WTC11 (cell line): Measurements from ENCODE around the gene MIEF2. TPM values are rescaled to one million over a fixed set of nuclear protein-coding genes. Genes with fewer than 3 reads are reported as not detected.

Source experiments
- ATAC-seq: fragments of 200-7000 bp; cut with Tn5 transposase; 2 replicates; pipeline ENCODE4 v1.10.0; 2021; ENCODE audit warnings: mild to moderate bottlenecking, moderate library complexity
- CTCF ChIA-PET: fragments of 300-600 bp; sonication (Branson Sonifier 250); formaldehyde crosslinking; loops from one replicate; lab custom pipeline; 2021; ENCODE audit warnings: antibody characterized with exemption; lab: Charles Lee
- POLR2A ChIA-PET: fragments of 350-600 bp; sonication (Branson Sonifier 250); formaldehyde crosslinking; loops from one replicate; lab custom pipeline; 2021; ENCODE audit warnings: antibody characterized with exemption; lab: Charles Lee
- DNase-seq: peaks from one replicate; pipeline ENCODE4 v3.0.0; 2021; ENCODE audit warnings: low spot score
- H3K27ac Mint-ChIP-seq: 2 replicates; pipeline ENCODE4 v1.8.0; 2021; ENCODE audit warnings: mixed read lengths
- H3K27me3 Mint-ChIP-seq: 2 replicates; pipeline ENCODE4 v1.8.0; 2021; ENCODE audit warnings: low read depth, mild to moderate bottlenecking, moderate library complexity, mixed read lengths
- H3K36me3 Mint-ChIP-seq: 2 replicates; pipeline ENCODE4 v1.8.0; 2021; ENCODE audit warnings: mixed read lengths
- H3K4me1 Mint-ChIP-seq: 2 replicates; pipeline ENCODE4 v1.8.0; 2022; ENCODE audit warnings: mixed read lengths
- H3K4me3 Mint-ChIP-seq: 2 replicates; pipeline ENCODE4 v1.8.0; 2021; ENCODE audit warnings: mild to moderate bottlenecking, moderate library complexity, mixed read lengths
- H3K9me3 Mint-ChIP-seq: 2 replicates; pipeline ENCODE4 v1.8.0; 2021; ENCODE audit warnings: mixed read lengths
- CREB1 ChIP-seq: sonication (generic); formaldehyde crosslinking; IDR thresholded peaks from 2 replicates; pipeline ENCODE4 v1.8.0; 2023; ENCODE audit warnings: mild to moderate bottlenecking, missing genetic modification reagents
- FOXK1 ChIP-seq: sonication (generic); formaldehyde crosslinking; IDR thresholded peaks from 2 replicates; pipeline ENCODE4 v1.8.0; 2022; ENCODE audit warnings: mild to moderate bottlenecking, moderate library complexity, missing genetic modification reagents
- GRHL2 ChIP-seq: fragments of 250-450 bp; sonication (Bioruptor Pico); IDR thresholded peaks from 2 replicates; pipeline ENCODE4 v1.8.0; 2022; ENCODE audit warnings: mild to moderate bottlenecking, moderate library complexity; ENCODE audit not compliant: insufficient replicate concordance, severe bottlenecking
- MYBL2 ChIP-seq: sonication (generic); formaldehyde crosslinking; IDR thresholded peaks from 2 replicates; pipeline ENCODE4 v1.8.1; 2023; ENCODE audit warnings: mild to moderate bottlenecking, moderate library complexity, missing genetic modification reagents
- NFE2L1 ChIP-seq: sonication (generic); formaldehyde crosslinking; IDR thresholded peaks from 2 replicates; pipeline ENCODE4 v1.8.1; 2023; ENCODE audit warnings: missing genetic modification reagents
- NR2C2 ChIP-seq: sonication (generic); formaldehyde crosslinking; IDR thresholded peaks from 2 replicates; pipeline ENCODE4 v1.8.0; 2022; ENCODE audit warnings: mild to moderate bottlenecking, missing genetic modification reagents
- NR3C1 ChIP-seq: sonication (generic); formaldehyde crosslinking; conservative IDR thresholded peaks from 2 replicates; pipeline ENCODE4 v1.8.1; 2023; ENCODE audit warnings: low read depth, mild to moderate bottlenecking, missing genetic modification reagents
- OVOL2 ChIP-seq: fragments of 250-450 bp; sonication (Bioruptor Pico); IDR thresholded peaks from 2 replicates; pipeline ENCODE4 v1.9.0; 2021; ENCODE audit warnings: mild to moderate bottlenecking, borderline replicate concordance
- SOX15 ChIP-seq: fragments of 250-450 bp; sonication (Bioruptor Pico); IDR thresholded peaks from 2 replicates; pipeline ENCODE4 v1.9.0; 2021; ENCODE audit warnings: mild to moderate bottlenecking
- TEAD1 ChIP-seq: sonication (generic); formaldehyde crosslinking; IDR thresholded peaks from 2 replicates; pipeline ENCODE4 v1.8.0; 2022; ENCODE audit warnings: mild to moderate bottlenecking, missing genetic modification reagents
- ZNF138 ChIP-seq: sonication (generic); formaldehyde crosslinking; conservative IDR thresholded peaks from 2 replicates; pipeline ENCODE4 v1.8.1; 2022; ENCODE audit warnings: mild to moderate bottlenecking, moderate library complexity, missing genetic modification reagents
- total RNA-seq: library from RNA; stranded (reverse); gene quantifications from 3 replicates; pipeline ENCODE4 v1.2.3, GENCODE V29; 2021
- TF ChIP-seq, protein P1 (sequence below): sonication (generic); formaldehyde crosslinking; IDR thresholded peaks from 2 replicates; pipeline ENCODE4 v1.8.0; 2022; ENCODE audit warnings: mild to moderate bottlenecking, missing genetic modification reagents
- TF ChIP-seq, protein P2 (sequence below): sonication (generic); formaldehyde crosslinking; IDR thresholded peaks from 2 replicates; pipeline ENCODE4 v1.8.0; 2022; ENCODE audit warnings: mild to moderate bottlenecking, missing genetic modification reagents
- TF ChIP-seq, protein P3 (sequence below): fragments of 250-450 bp; sonication (Bioruptor Pico); IDR thresholded peaks from 2 replicates; pipeline ENCODE4 v1.9.0; 2021; ENCODE audit warnings: mild to moderate bottlenecking, borderline replicate concordance
- TF ChIP-seq, protein P4 (sequence below): sonication (generic); formaldehyde crosslinking; IDR thresholded peaks from 2 replicates; pipeline ENCODE4 v1.8.1; 2022; ENCODE audit warnings: low read depth, missing genetic modification reagents, borderline replicate concordance
- TF ChIP-seq, protein P5 (sequence below): fragments of 250-450 bp; sonication (Bioruptor Pico); conservative IDR thresholded peaks from 2 replicates; pipeline ENCODE4 v1.9.0; 2021; ENCODE audit warnings: mild to moderate bottlenecking
- TF ChIP-seq, protein P6 (sequence below): fragments of 250-450 bp; sonication (Bioruptor Pico); IDR thresholded peaks from 2 replicates; pipeline ENCODE4 v1.8.0; 2021; ENCODE audit warnings: mild to moderate bottlenecking
- TF ChIP-seq, protein P7 (sequence below): sonication (generic); formaldehyde crosslinking; IDR thresholded peaks from 2 replicates; pipeline ENCODE4 v1.8.1; 2023; ENCODE audit warnings: mild to moderate bottlenecking, missing genetic modification reagents, moderate library complexity

The MIEF2 gene
- total RNA-seq, 1 experiment from 2014 or later = 18.8 TPM

DNA sequence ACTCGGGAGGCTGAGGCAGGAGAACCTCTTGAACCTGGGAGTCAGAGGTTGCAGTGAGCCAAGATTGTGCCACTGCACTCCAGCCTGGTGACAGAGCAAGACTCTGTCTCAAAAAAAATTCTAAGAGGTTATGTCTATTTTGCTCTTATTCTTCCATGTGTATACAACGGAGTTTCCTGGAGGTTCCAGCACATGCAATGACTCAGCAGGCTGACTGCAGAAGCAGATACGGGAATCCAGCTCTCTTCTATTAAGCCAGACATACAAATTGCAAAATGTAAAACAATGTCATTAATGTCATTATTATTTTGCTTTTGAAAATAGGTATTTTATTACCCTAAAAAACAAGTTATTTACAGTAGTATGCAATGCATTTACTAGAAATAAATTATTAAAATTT lies 18.4 kb downstream of the MIEF2 start:
- DNase-seq = no peak
- Mint-ChIP-seq H3K9me3 (no peaks in the 10 kb centered on the region), H3K4me3 (no peak overlapping the region), H3K27me3 (no peaks in the 10 kb centered on the region), H3K4me1 (no peaks in the 10 kb centered on the region), H3K27ac (no peak overlapping the region), H3K36me3 (peaks cover 65% of the 10 kb centered on the region)
- ChIA-PET CTCF (no interaction called here), POLR2A (no interaction called here)
- no peak for TF ChIP-seq NR2C2 (CRISPR knock-in tag)
- TF ChIP-seq FOXK1 (CRISPR knock-in tag) = no peak
- TF ChIP-seq, protein P1, sequence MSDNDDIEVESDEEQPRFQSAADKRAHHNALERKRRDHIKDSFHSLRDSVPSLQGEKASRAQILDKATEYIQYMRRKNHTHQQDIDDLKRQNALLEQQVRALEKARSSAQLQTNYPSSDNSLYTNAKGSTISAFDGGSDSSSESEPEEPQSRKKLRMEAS = no peak
- TF ChIP-seq, protein P2, sequence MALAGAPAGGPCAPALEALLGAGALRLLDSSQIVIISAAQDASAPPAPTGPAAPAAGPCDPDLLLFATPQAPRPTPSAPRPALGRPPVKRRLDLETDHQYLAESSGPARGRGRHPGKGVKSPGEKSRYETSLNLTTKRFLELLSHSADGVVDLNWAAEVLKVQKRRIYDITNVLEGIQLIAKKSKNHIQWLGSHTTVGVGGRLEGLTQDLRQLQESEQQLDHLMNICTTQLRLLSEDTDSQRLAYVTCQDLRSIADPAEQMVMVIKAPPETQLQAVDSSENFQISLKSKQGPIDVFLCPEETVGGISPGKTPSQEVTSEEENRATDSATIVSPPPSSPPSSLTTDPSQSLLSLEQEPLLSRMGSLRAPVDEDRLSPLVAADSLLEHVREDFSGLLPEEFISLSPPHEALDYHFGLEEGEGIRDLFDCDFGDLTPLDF = no peak
- no peak for TF ChIP-seq OVOL2
- TF ChIP-seq, protein P3, sequence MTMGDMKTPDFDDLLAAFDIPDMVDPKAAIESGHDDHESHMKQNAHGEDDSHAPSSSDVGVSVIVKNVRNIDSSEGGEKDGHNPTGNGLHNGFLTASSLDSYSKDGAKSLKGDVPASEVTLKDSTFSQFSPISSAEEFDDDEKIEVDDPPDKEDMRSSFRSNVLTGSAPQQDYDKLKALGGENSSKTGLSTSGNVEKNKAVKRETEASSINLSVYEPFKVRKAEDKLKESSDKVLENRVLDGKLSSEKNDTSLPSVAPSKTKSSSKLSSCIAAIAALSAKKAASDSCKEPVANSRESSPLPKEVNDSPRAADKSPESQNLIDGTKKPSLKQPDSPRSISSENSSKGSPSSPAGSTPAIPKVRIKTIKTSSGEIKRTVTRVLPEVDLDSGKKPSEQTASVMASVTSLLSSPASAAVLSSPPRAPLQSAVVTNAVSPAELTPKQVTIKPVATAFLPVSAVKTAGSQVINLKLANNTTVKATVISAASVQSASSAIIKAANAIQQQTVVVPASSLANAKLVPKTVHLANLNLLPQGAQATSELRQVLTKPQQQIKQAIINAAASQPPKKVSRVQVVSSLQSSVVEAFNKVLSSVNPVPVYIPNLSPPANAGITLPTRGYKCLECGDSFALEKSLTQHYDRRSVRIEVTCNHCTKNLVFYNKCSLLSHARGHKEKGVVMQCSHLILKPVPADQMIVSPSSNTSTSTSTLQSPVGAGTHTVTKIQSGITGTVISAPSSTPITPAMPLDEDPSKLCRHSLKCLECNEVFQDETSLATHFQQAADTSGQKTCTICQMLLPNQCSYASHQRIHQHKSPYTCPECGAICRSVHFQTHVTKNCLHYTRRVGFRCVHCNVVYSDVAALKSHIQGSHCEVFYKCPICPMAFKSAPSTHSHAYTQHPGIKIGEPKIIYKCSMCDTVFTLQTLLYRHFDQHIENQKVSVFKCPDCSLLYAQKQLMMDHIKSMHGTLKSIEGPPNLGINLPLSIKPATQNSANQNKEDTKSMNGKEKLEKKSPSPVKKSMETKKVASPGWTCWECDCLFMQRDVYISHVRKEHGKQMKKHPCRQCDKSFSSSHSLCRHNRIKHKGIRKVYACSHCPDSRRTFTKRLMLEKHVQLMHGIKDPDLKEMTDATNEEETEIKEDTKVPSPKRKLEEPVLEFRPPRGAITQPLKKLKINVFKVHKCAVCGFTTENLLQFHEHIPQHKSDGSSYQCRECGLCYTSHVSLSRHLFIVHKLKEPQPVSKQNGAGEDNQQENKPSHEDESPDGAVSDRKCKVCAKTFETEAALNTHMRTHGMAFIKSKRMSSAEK (CRISPR knock-in tag) = no peak
- TF ChIP-seq NR3C1 = no peak
- TF ChIP-seq, protein P4, sequence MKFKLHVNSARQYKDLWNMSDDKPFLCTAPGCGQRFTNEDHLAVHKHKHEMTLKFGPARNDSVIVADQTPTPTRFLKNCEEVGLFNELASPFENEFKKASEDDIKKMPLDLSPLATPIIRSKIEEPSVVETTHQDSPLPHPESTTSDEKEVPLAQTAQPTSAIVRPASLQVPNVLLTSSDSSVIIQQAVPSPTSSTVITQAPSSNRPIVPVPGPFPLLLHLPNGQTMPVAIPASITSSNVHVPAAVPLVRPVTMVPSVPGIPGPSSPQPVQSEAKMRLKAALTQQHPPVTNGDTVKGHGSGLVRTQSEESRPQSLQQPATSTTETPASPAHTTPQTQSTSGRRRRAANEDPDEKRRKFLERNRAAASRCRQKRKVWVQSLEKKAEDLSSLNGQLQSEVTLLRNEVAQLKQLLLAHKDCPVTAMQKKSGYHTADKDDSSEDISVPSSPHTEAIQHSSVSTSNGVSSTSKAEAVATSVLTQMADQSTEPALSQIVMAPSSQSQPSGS (CRISPR knock-in tag) = no peak
- no peak for TF ChIP-seq MYBL2 (CRISPR knock-in tag)
- TF ChIP-seq ZNF138 = no peak
- TF ChIP-seq, protein P5, sequence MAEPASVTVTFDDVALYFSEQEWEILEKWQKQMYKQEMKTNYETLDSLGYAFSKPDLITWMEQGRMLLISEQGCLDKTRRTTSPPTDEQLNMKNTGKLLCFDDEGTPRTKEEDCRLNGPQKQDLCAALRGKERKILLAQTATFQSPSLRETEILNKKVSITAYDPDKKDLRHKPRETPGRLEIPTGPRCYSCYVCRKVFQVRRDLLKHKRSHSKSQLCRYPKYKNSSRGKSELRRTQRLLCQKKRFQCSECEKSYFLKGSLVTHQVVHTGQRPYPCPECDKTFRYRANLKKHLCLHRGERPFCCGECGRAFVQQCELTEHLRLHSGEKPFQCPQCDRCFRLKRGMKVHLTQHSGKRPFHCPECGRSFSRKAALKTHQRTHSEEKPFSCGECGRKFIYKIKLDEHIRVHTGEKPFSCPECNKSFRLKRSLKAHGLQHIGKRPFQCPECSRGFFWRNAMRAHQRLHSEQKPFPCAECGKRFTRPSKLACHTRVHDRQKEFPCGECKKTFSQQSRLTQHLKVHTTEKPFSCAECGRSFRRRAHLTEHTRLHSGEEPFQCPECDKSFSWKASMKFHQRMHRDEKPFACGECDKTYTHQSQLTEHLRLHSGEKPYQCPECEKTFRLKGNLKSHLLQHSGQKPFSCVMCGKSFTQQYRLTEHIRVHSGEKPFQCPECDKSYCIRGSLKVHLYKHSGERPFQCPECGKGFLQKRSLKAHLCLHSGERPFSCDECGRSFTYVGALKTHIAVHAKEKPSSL (CRISPR knock-in tag) = no peak
- TF ChIP-seq GRHL2 (CRISPR knock-in tag) = no peak
- no peak for TF ChIP-seq TEAD1 (CRISPR knock-in tag)
- TF ChIP-seq, protein P6, sequence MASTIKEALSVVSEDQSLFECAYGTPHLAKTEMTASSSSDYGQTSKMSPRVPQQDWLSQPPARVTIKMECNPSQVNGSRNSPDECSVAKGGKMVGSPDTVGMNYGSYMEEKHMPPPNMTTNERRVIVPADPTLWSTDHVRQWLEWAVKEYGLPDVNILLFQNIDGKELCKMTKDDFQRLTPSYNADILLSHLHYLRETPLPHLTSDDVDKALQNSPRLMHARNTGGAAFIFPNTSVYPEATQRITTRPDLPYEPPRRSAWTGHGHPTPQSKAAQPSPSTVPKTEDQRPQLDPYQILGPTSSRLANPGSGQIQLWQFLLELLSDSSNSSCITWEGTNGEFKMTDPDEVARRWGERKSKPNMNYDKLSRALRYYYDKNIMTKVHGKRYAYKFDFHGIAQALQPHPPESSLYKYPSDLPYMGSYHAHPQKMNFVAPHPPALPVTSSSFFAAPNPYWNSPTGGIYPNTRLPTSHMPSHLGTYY (CRISPR knock-in tag) = no peak
- TF ChIP-seq CREB1 = no peak
- no peak for TF ChIP-seq NFE2L1 (CRISPR knock-in tag)
- TF ChIP-seq SOX15 = no peak
- TF ChIP-seq, protein P7, sequence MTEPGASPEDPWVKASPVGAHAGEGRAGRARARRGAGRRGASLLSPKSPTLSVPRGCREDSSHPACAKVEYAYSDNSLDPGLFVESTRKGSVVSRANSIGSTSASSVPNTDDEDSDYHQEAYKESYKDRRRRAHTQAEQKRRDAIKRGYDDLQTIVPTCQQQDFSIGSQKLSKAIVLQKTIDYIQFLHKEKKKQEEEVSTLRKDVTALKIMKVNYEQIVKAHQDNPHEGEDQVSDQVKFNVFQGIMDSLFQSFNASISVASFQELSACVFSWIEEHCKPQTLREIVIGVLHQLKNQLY = no peak
- no peak for ATAC-seq
